Globus pallidus (tissue), 1 donor: Measurements from ENCODE around the gene TSPAN2.
A peak's percentile ranks its signal among the peaks of the same experiment; 100 is the strongest.

Source experiments
- DNase-seq: peaks from one replicate; pipeline ENCODE4 v3.0.0-alpha.2; 2015; ENCODE audit warnings: low spot score

The TSPAN2 gene

GRCh38 chr1:115089420-115090185 is at the start of gene TSPAN2:
TSPAN2 (minus strand) TSS chr1:115089503; CDS start chr1:115089432, 71 bp downstream.
- no peak for DNase-seq

GRCh38 chr1:115138973-115139372 is 49.7 kb upstream of the TSPAN2 start:
- peak; percentile 77 for DNase-seq

GRCh38 chr1:115138271-115138670 is 49.0 kb upstream of the TSPAN2 start:
- no peak for DNase-seq

- DNase-seq: no peak
These were observed 47.9 kb upstream of the TSPAN2 start for GRCh38 chr1:115137191-115137590.

- DNase-seq: no peak
These were observed 47.4 kb upstream of the TSPAN2 start for GRCh38 chr1:115136706-115137105.

GRCh38 chr1:115136106-115136505 is 46.8 kb upstream of the TSPAN2 start:
- no peak for DNase-seq

GRCh38 chr1:115135681-115136080 is 46.4 kb upstream of the TSPAN2 start:
- no peak for DNase-seq

- no peak for DNase-seq
These were observed 45.7 kb upstream of the TSPAN2 start for GRCh38 chr1:115134850-115135480.

- DNase-seq: no peak
These were observed 44.9 kb upstream of the TSPAN2 start for GRCh38 chr1:115134231-115134630.

- DNase-seq: no peak
These were observed 44.1 kb upstream of the TSPAN2 start for GRCh38 chr1:115133440-115133839.

GRCh38 chr1:115130786-115131185 is 41.5 kb upstream of the TSPAN2 start:
- no peak for DNase-seq

GRCh38 chr1:115129071-115129640 is 39.9 kb upstream of the TSPAN2 start:
- DNase-seq: no peak

- DNase-seq: no peak
These were observed 38.2 kb upstream of the TSPAN2 start for GRCh38 chr1:115127539-115127938.

GRCh38 chr1:115126516-115126915 is 37.2 kb upstream of the TSPAN2 start:
- no peak for DNase-seq

GRCh38 chr1:115123116-115123515 is 33.8 kb upstream of the TSPAN2 start:
- no peak for DNase-seq

- DNase-seq: no peak
These were observed 32.5 kb upstream of the TSPAN2 start for GRCh38 chr1:115121793-115122192.

- no peak for DNase-seq
These were observed 31.0 kb upstream of the TSPAN2 start for GRCh38 chr1:115120296-115120695.

- DNase-seq: no peak
These were observed 29.3 kb upstream of the TSPAN2 start for GRCh38 chr1:115118611-115119010.

GRCh38 chr1:115118086-115118485 is 28.8 kb upstream of the TSPAN2 start:
- DNase-seq: no peak

GRCh38 chr1:115117298-115117697 is 28.0 kb upstream of the TSPAN2 start:
- no peak for DNase-seq

GRCh38 chr1:115116512-115116911 is 27.2 kb upstream of the TSPAN2 start:
- DNase-seq: no peak

GRCh38 chr1:115115521-115116161 is 26.3 kb upstream of the TSPAN2 start:
- DNase-seq: no peak

GRCh38 chr1:115114308-115114707 is 25.0 kb upstream of the TSPAN2 start:
- no peak for DNase-seq
